GM18858 (cell line): ENCODE results near the gene NUP214.
A peak's percentile ranks its signal among the peaks of the same experiment; 100 is the strongest.

ENCODE experiments used
- ATAC-seq: cut with Tn5 transposase; IDR thresholded peaks from one replicate; pipeline ENCODE4 v1.9.1; 2021; ENCODE audit not compliant: unreplicated experiment

Gene NUP214

GRCh38 chr9:131125288-131126058 lies at the start of gene NUP214:
NUP214 (plus strand) TSS chr9:131125586; CDS start chr9:131125705, 119 bp downstream.
- ATAC-seq = peak; percentile 86

DNA sequence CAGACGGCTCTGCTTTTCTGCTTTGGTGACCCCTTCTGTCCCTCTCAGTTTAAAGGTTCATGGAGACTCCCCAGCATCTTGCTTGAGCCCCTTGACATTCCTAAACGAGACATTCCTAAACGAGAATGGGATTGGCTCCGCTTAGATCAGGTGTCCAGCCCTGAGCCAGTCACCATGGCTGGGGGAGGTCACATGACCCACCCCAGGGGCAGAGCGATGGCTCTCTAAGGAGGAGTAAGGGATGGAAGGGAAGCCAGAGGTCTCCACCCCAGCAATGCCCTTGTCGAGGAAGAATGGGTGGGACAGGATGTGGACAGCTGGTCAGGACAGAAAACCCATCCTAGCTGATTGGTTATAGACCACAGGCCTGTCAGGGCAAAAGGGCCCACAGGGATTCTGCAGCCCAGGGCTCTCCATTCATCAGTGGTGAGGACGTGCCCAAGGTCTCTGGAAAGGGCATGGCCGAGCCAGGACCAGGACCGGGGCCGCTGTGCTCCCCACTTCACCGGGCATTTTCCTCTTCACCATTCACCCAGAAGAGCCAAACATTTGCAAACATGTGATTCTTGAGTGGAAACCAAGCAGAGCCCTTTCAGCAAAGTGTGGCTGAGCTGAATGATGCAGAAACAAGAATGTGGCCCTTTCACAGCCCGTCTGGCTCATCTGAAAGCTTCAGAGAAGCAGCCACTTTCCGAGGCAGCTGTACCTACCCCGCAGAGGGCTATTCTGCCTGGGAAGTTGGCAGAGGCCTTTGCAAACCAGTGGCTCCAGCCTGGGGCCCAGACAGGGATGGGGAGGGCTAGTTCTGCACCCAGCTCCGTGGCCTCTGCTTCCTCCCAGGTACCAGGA lies 48.8 kb upstream of the NUP214 start:
- no peak for ATAC-seq

DNA sequence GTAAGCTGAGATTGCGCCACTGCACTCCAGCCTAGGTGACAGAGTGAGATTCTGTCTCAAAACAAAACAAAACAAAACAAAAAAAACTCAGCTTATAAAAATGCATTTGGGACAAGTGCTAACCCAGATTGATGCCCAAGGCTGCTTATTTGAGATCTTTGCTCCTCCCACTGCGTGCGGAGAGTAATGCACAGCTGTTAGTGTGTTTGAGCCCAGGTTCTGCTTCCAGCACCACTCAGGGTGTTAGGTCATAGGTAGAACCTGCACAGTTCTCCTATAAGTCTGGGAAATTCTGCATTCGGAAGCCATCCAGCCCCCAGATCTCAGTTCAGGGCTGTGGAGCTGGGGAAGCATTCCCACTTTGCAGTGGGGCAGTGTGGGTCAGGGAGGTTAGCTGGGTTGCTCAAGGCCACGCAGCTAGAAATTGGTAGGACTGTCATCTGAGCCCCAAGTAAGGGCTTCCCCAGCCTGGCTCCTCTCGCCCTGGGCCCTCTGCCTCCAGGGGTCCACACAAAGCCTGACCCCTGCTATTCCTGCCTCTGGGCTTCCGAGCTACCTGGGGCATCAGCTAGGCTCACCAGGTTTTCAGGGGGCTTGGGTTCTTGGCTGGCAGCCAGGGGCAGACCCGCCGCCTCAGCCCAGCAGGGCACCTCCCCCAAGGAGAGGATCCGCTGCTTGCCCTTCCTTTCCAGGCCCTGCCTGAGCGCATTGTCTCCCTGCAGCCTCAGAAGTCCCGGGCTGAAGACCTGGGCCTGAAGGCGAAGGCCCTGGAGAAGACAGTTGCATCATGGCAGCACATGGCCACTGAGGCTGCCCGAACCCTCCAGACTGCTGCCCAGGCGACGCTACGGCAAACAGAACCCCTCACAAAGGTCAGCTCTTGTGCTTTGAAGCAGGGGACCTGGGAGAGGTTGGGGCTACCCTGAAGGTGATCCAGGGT lies 46.7 kb upstream of the NUP214 start:
- no peak for ATAC-seq

- ATAC-seq = no peak
Measured at GRCh38 chr9:131080589-131080988, 44.8 kb upstream of the NUP214 start.

GRCh38 chr9:131081868-131082267 lies 43.5 kb upstream of the NUP214 start:
- no peak for ATAC-seq

GRCh38 chr9:131082774-131083512 lies 42.4 kb upstream of the NUP214 start:
- ATAC-seq = no peak

DNA sequence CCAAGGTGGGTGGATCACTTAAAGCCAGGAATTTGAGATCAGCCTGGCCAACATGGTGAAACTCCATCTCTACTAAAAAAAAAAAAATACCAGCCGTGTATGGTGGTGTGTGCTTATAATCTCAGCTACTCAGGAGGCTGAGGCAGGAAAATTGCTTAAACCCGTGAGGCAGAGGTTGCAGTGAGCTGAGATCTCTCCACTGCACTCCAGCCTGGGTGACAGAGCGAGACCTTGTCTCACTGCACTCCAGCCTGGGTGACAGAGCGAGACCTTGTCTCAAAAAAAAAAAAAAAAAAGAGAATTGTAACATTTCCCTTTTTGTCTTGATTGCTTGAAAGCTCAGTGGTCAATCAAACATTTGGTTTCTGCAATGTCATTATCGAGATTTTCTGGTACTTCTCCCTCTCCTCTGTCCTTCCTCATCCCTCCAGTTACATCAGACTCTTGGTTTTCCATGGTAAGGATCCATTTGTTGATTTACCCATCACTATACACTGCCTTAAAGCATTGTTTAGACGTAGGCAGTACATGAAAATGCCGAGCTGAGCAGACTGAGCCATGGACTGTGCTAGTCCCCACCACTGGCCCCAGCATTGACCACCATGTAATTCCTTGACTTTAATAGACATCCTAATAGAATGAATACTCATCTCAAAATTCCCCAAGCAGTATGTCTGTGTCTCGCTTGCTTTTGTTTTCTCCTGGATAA lies 40.6 kb upstream of the NUP214 start:
- ATAC-seq = no peak

GRCh38 chr9:131085370-131086122 lies 39.8 kb upstream of the NUP214 start:
- no peak for ATAC-seq

DNA sequence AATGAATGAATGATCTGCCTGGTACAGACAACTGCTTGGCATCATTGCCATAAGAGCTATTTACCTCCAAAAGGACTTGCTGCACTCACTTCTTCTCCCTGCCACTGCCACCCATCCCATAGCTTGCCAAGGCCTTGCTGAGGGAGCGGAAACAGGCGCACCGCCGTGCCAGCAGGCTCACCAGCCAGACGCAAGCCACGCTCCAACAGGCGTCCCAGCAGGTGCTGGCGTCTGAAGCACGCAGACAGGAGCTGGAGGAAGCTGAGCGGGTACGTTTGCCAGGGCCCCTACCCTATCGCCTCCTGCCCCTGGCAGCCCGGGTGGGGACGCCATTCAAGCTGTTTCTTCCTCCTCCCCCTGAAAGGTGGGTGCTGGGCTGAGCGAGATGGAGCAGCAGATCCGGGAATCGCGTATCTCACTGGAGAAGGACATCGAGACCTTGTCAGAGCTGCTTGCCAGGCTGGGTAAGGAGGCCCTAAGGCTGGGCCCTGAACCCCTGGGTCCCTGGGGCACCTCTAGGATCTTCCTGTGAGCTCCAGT lies 38.0 kb upstream of the NUP214 start:
- no peak for ATAC-seq

DNA sequence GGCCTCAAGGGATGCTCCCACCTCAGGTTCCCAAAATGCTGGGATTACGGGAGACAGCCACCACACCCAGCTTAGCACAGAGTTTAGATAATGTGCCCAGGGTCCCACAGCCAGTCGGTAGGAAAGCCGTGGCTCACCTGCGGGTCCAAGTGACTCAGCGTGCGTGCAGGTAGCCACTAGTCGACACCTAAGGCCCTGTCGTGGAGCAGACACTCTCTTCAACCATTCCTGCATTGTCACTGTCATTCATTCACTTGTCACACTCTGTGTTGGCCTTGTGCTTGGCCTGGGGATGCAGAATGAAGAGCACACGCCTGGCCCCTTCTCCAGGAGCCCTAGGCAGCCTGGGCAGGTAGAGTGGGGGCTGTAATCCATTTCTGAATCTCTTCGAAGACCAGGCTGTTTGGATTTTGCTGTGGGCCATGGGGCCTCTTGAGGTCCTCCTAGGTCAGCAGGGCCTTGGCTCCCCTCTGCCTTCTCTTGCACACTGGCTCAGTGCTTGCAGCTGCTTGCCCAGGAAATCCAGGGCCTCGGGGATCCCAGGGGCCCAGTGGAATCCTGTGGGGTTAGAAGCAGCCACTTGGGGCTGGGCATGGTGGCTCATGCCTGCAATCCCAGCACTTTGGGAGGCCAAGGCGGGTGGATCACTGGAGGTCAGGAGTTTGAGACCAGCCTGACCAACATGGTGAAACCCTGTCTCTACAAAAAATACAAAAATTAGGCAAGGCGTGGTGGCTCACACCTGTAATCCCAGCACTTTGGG lies 35.2 kb upstream of the NUP214 start:
- no peak for ATAC-seq

- no peak for ATAC-seq
Measured at GRCh38 chr9:131091352-131091992, 33.9 kb upstream of the NUP214 start.

- ATAC-seq = no peak
Measured at GRCh38 chr9:131092030-131092429, 33.4 kb upstream of the NUP214 start.

DNA sequence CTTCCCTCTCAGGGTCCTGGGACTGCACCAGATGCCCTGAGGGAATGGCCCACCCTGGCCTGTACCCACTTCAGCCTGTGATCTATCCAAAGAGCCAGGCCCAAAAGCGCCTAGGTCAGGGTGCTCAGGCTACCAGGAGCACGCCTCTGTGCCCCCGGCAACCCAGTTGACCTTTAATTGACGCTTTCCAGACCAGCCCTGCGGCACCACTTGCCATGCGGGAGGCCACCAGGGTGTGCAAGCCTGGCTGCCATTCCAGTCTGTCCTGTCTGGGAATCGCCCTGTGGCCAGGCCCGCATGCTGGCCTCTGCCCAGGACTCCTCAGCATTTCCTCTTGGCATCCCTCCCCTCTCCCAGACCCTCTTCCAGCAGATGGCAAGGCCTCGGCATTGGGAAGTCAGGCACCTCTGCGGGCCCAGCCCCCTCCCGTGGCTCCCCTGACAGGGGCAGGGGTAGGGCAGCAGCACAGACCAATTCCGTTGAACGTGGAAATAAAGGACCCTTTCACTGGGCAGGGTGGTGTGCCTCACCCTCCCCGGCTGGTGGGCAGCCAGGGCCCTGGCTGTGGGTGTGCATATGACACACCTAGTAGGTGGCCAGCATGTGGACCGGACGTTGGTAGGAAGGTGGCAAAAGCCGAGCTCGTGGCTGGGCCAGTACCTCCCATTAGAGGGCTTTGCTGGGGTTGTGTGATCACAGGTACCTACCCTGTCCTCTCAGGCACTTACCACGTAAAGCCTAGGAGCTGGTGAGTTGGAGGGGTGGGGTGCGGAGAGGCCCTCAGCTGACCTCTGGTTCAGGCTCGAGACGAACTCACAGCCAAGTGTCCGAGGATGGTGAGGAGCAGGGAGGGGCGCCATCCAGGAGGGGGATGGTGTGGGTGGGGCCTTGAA lies 32.6 kb upstream of the NUP214 start:
- no peak for ATAC-seq

DNA sequence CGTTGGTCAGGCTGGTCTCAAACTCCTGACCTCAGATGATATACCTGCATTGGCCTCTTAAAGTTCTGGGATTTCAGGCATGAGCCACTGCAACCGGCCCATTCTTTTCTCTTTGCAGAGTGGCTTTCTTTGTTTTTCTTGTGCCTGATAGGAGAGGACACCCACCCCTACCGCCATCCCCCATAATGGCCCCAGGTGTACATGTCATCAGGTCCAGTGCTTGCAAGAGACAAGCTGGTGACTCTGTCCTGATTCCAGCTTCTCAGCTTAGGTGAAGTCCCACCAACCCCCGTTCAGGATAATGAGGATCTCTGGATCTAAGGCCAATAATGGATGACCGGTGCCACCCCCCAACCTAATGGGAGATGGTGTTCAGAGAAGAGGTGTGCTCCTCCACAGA lies 31.4 kb upstream of the NUP214 start:
- ATAC-seq = no peak

DNA sequence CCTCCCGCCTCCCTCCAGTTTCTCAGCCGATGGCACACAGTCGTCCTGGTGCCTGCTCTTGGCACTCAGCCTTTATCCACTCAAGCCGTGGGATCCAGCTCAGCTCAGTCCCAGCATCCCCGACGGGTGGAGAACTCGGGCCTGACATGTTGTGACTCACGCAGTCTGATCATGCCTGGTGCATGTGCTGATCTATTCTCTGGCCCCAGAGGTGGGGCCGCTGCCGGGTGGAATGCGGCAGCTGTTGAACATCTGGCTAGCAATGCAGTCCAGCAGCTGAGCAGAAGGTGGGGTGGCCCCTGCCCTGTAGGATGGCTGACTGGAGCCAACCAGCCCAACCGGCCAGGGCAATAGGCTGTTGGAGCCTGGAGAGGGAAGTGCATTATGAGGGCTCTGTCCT lies 30.8 kb upstream of the NUP214 start:
- no peak for ATAC-seq

DNA sequence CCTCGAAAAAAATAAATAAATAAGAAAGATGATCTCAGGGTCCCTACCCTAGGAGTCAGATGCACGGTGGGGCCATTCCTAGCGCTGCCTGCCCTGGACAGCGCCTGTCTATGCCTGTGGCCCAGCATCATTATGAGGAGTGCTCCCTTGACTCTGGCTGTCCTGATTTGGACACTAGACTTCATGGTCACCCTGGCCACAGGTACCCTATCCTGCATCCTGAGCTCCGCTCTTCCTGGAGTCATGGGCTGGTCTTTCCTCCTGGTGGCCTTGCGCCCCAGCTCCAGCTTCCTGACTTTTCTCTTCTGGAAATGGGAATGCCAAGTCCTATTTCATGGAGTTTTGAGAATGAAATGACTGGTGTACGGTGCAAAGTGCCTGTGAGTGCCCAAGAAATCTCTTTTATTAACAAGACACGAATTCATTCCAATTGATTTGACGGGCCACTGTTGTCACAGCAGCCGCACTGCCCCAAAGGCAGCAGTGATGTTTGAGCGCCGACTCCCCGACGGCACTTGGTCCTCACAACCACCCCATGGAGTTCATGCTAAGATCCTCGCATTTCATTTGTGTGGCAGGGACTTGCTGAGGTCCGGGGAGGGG lies 29.6 kb upstream of the NUP214 start:
- no peak for ATAC-seq
